A673 (cell line): ENCODE results near the gene MIEF2.

ENCODE experiments used
- EZH2 ChIP-seq: fragments of 200-600 bp; sonication (generic); IDR thresholded peaks from 2 replicates; pipeline ENCODE4 v1.6.1; 2017; ENCODE audit warnings: borderline replicate concordance, low read depth, mild to moderate bottlenecking, mixed read lengths, antibody characterized with exemption, low read length; ENCODE audit not compliant: poor library complexity, severe bottlenecking
- TF ChIP-seq, protein P1 (sequence below): fragments of 300-800, 200-600 bp; sonication (generic); conservative IDR thresholded peaks from 2 replicates; pipeline ENCODE4 v1.5.1; 2017; ENCODE audit warnings: low read depth, mild to moderate bottlenecking, antibody characterized with exemption, low read length, moderate library complexity, mixed read lengths

DNA sequence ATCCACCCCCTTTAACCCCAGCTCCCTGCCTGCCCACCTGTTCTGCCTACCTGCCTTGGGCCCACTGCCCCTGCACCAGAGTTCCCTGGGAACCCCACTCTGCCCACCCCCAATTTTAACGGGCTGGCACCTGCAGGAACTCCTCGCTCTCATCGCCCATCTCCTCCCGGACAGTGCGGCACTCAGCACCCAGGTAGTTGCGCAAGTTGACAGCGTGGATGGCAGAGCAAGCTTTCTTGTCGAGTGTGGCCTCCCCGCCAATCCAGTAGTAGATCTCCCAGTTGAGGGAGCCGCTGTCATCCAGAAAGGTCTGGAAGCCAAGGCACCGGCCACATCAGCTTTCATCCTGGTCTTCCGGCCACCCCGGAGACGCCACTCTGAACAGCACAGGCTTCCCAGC is 9.8 kb upstream of the MIEF2 start:
- TF ChIP-seq EZH2: no peak
- TF ChIP-seq, protein P1, sequence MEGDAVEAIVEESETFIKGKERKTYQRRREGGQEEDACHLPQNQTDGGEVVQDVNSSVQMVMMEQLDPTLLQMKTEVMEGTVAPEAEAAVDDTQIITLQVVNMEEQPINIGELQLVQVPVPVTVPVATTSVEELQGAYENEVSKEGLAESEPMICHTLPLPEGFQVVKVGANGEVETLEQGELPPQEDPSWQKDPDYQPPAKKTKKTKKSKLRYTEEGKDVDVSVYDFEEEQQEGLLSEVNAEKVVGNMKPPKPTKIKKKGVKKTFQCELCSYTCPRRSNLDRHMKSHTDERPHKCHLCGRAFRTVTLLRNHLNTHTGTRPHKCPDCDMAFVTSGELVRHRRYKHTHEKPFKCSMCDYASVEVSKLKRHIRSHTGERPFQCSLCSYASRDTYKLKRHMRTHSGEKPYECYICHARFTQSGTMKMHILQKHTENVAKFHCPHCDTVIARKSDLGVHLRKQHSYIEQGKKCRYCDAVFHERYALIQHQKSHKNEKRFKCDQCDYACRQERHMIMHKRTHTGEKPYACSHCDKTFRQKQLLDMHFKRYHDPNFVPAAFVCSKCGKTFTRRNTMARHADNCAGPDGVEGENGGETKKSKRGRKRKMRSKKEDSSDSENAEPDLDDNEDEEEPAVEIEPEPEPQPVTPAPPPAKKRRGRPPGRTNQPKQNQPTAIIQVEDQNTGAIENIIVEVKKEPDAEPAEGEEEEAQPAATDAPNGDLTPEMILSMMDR: no peak
